GM04503 (cell line): ENCODE results near the gene TSPEAR.

Experiments
- DNase-seq: peaks from one replicate; pipeline ENCODE4 v3.0.0-alpha.2; 2012; ENCODE audit warnings: low read depth

Gene TSPEAR

DNA sequence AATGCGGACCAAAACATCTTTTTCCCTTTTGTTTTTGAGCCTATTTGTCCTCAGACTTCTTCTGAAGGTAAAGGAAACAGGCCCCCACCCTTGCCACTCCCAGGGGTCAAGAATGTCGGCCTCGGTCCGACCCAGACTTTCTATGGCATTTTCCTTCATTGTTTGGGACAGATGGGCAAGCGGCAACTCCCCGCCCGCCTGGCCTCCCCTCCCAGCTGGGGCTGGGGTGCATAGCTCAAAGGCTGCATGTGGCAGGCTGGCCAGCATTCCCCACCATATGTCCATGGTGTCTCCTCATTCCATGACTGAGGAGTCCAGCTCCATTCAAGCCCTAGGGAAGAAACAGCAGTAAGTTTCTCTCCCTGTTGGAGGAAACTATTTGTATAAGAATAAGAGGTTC lies 29.4 kb upstream of the TSPEAR start:
- DNase-seq = no peak

DNA sequence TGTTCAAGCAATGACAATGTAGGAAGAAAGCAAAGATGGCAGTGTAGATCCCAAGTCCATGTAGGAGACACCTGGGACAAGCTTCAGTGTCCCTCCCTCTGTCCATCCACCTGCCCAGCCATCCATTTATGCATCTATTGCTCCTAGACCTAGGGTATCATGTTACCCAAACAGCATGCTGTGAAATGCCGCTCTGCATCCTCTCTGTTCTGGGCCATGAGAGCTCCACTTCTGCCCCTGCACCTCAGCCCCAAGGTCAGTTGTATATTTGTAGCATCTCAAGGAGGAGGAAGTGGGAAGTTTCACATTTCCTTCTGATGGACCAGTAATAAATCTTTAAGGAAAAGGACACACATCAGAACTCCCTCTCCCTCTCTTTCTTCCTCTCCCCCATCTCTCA lies 27.9 kb upstream of the TSPEAR start:
- no peak for DNase-seq

DNA sequence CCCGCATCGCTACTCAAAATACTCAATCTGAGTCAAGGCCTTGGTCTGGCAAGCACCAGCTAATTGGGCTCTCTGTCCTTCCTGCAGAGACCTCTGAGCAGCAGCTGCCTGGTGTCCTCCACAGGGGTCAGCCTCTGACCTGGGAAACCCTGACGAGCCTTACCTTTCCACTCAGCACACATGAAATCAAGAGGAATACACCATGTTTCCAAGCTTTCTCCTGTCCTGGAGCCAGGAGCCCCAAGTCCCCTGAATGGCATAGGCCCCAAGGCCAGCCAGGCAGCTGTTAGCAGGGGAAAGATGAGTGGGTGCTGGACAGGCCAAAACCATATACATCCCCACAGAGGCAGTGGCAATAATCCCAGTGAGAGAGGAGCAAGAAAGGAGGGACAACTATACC lies 27.2 kb upstream of the TSPEAR start:
- no peak for DNase-seq

DNA sequence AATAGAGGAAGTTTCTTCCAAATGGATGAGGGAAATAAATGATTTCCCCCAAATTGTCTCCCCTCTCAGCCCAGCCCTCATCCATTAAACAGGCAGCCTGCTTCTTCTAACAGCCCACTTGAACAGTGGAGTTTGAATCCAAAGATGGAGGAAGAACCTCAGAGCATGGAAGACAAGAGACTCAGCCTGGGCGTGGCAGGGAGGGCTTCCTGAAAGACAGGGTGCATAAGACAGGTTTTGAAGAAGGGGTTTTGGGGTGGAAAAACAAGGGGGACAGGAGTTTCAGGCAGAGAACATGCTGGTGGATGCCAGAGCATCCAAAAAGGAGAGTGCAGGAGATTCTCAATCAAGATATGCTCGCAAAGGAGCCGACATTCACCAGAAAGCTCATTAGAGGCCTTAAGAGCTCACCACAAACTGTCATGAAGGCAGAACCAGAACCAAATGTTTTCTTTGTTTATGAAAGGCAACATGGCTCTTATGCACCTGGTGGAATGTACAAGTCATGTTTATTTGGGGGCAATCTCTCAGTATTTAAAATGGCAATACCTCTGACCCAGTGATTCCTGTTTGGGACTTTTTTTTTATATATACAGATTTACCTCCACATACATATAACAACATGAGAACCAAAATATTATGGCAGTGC lies 26.5 kb upstream of the TSPEAR start:
- no peak for DNase-seq

DNA sequence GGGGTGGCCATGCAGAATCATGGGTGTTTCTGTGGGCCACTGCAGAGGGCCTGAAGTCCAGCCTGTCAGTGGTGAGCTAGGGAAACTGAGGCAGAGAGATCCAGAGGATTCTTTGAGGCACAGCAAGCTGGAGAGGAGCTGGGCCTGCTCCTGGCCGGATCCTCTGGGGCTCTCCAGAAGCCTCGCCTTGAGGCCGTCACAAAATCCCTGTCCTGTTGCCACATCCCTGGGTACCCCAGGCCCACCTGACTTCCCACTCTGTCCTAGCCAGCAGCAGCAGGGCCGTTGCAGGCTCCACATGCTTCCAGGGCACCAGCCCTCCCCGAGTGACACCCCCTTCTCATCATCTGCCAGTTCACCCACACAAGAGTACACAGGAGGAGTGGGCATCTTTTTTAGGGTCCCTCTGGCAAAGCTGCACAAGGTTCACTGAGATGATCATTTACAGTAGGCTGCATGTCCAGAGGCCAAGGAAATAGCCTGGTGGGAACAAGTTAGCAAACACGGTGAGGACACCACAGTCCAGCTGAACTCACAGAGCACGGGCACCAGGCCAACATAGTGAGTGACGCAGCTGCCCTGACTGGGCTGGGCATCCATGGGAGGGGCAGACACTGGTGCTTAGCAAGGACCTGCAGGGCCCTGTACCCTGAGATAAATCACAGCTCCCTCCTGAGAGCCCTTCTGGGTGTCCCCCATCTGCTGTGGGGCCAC lies 25.1 kb upstream of the TSPEAR start:
- DNase-seq = no peak

DNA sequence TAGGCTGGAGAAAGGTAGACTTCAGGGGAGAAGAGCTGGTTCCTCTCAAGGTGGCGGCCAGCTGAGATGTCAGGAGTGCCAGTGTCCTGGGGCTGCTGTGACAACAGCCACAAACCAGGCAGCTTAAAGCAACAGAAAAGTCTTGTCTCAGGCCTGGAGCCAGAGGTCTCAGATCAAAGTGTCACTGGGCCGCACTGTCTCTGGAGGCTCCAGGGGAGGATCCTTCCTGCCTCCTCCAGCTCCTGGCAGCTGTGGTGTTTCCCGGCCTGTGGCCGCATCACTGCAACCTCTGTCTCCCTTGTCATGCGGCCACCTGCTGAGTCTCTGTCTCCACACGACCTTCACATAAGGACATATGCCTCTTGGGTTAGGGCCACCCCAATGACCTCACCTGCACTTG lies 24.4 kb upstream of the TSPEAR start:
- DNase-seq = no peak

- no peak for DNase-seq
These were observed 23.5 kb upstream of the TSPEAR start for GRCh38 chr21:44734841-44735240.

- no peak for DNase-seq
These were observed 22.8 kb upstream of the TSPEAR start for GRCh38 chr21:44734026-44734745.

GRCh38 chr21:44732956-44733355 lies 21.6 kb upstream of the TSPEAR start:
- no peak for DNase-seq

DNA sequence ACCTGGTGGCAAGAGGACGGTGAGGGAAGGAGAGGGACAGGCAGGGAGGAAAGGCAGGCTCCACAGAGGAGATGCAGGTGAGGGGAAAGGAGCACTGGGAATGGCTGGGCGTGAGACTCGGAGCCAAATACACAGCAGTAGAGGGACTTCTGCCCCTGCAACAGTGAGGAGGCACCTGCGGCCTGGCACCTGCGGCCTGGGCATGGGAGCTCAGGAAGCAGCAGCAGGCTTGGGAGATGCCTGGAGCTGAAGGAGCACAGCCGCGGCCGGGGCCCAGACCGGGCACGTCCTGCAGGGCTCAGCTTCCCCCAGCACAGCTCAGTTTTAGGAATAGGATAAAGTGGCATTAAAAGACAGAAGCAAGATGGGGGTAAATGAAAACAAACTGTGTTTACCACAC lies 20.9 kb upstream of the TSPEAR start:
- DNase-seq = no peak

- no peak for DNase-seq
These were observed 19.7 kb upstream of the TSPEAR start for GRCh38 chr21:44730951-44731579.

- no peak for DNase-seq
These were observed 18.6 kb upstream of the TSPEAR start for GRCh38 chr21:44730028-44730395.

DNA sequence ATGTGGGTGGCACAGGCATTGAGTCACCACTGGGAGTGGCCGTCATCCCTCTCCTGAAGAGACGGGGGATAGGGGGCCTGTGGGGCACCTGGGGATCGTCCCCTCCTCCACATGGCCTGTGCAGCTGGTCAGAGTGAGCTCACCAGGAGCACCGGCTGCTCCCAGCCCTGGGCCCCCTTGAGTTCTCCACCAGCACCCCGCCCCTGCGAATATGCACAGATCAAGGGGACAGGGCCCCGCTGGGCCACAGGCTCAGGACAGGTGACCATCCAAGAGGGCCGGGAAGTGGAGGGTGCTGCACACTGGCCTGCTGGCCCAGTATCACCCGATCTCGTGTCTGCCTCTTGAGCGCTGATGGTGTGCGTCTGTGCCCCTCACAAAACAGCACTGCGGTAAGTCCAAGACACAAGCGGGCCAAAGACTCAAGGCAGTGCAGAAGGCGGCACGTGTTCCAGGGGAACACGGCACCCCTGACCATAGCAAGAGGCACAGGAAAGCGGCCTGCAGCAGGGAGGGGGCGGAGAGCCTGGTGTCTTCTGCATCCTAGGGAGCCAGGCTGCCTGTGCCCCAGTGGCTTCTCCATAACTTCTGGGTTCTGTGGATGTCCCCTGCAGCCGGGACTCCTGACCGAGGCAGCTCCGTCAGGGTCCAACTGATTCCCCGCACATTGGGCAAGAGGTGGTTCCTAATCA lies 18.1 kb upstream of the TSPEAR start:
- no peak for DNase-seq

GRCh38 chr21:44728716-44729115 lies 17.3 kb upstream of the TSPEAR start:
- no peak for DNase-seq

GRCh38 chr21:44727757-44728156 lies 16.4 kb upstream of the TSPEAR start:
- DNase-seq = no peak

DNA sequence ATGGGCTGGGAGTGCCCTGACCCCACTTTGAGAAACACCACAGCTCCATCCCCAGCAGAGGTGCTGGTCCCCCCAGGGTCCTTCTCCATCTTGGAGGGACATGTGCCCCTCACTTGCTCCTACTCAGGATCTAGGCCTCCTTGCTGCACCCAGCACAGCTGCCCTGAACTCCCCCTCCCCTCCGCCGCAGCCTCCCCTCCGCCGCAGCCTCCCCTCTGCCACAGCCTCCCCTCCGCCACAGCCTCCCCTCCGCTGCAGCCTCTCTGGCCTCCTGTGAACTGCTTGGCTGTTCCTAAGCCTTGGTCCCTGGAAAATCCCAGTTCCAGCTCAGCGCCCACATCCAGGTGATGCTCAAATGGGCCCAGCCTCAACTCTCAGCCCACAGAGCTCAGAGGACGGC lies 15.9 kb upstream of the TSPEAR start:
- no peak for DNase-seq

- no peak for DNase-seq
These were observed 15.5 kb upstream of the TSPEAR start for GRCh38 chr21:44726826-44727225.

DNA sequence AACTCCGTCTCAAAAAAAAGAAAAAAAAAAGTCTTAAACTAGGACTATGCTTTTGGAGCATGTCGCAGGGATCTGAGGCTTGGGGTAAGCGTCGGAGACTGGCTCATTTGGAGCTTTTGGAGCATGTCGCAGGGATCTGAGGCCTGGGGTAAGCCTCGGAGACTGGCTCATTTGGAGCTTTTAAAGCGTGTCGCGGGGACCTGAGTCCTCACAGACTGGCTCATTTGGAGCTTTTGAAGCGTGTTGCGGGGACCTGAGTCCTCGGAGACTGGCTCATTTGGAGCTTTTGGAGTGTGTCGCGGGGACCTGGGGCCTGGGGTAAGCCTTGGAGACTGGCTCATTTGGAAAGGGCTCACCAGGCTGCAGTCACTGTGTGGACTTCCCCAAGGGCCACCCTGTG lies 13.6 kb upstream of the TSPEAR start:
- DNase-seq = no peak

GRCh38 chr21:44724196-44724595 lies 12.8 kb upstream of the TSPEAR start:
- DNase-seq = no peak

GRCh38 chr21:44723177-44724131 lies 12.1 kb upstream of the TSPEAR start:
- DNase-seq = no peak

DNA sequence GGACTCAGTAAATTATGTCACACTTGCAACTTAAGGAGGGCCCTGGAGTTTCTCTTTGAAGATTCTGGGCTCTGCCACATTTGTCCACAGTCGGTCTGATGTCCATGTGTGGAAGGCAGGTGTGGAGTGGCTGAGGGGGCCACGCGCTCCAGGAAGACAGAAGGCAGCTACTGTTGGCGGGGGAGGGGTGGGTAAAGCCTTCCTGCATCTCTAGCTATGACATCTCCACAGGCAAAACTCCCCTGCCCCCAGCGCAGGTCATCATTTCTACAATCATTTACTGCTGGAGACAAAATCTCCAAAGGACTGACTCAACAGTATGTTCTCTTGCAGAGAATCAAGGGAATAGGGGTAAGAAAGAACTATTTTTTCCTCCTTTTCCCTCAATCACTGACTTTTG lies 11.4 kb upstream of the TSPEAR start:
- no peak for DNase-seq
